Stimulated activated effector memory CD8-positive, alpha-beta T cell treated with anti-CD3 and anti-CD28 coated beads, Interleukin-12 subunit alpha, Interleukin-12 subunit beta, amount 100 ng/mL, for 72 hours (primary cell): ENCODE measurements around the gene OBI1.
A peak's percentile ranks its signal among the peaks of the same experiment; 100 is the strongest.

Experiments
- ATAC-seq: fragments of 150-1000 bp; cut with Tn5 transposase; 2 replicates; pipeline ENCODE4 v1.10.0; 2021
- DNase-seq, 2 donors: peaks; one replicate each; pipeline ENCODE4 v3.0.0; 2021 to 2022; ENCODE audit warnings: low spot score in 2 of 2
- H3K27ac Mint-ChIP-seq: one replicate; pipeline ENCODE4 v1.8.0; 2022; ENCODE audit warnings: mild to moderate bottlenecking, mixed read lengths
- H3K36me3 Mint-ChIP-seq: one replicate; pipeline ENCODE4 v1.8.0; 2022; ENCODE audit warnings: mild to moderate bottlenecking, mixed read lengths
- H3K4me1 Mint-ChIP-seq: one replicate; pipeline ENCODE4 v1.8.0; 2022; ENCODE audit warnings: mixed read lengths
- H3K4me3 Mint-ChIP-seq: one replicate; pipeline ENCODE4 v1.8.0; 2022; ENCODE audit warnings: mild to moderate bottlenecking, mixed read lengths
- H3K9me3 Mint-ChIP-seq: one replicate; pipeline ENCODE4 v1.8.0; 2022; ENCODE audit warnings: mixed read lengths

Gene OBI1

GRCh38 chr13:78618411-78618810 lies 40.5 kb downstream of the OBI1 start:
- H3K36me3 Mint-ChIP-seq = peaks cover 54% of the 10 kb centered on the region

GRCh38 chr13:78611040-78611439 lies 47.9 kb downstream of the OBI1 start:
- DNase-seq (no peak), ATAC-seq (no peak)
- no peaks in the 10 kb centered on the region for H3K9me3 Mint-ChIP-seq
- peaks cover 30% of the 10 kb centered on the region for H3K4me1 Mint-ChIP-seq
- H3K4me3 Mint-ChIP-seq = no peak overlapping the region
- no peak overlapping the region for H3K27ac Mint-ChIP-seq
- H3K36me3 Mint-ChIP-seq = peaks cover 16% of the 10 kb centered on the region

More at GRCh38 chr13:78618411-78618810, 40.5 kb downstream of the OBI1 start:
- Mint-ChIP-seq H3K9me3 (no peaks in the 10 kb centered on the region), H3K4me1 (no peaks in the 10 kb centered on the region), H3K4me3 (no peak overlapping the region), H3K27ac (no peak overlapping the region)
- ATAC-seq (no peak), DNase-seq (no peak)

- DNase-seq = no peak
- H3K4me1 Mint-ChIP-seq = peaks cover 30% of the 10 kb centered on the region
- no peaks in the 10 kb centered on the region for H3K9me3 Mint-ChIP-seq
- peaks cover 9% of the 10 kb centered on the region for H3K36me3 Mint-ChIP-seq
- ATAC-seq = no peak
- no peak overlapping the region for H3K27ac Mint-ChIP-seq
- no peak overlapping the region for H3K4me3 Mint-ChIP-seq
These were observed 48.5 kb downstream of the OBI1 start for GRCh38 chr13:78610381-78610883.

GRCh38 chr13:78609464-78610205 lies 49.3 kb downstream of the OBI1 start:
- DNase-seq (no peak), ATAC-seq (no peak)
- peaks cover 2% of the 10 kb centered on the region for H3K36me3 Mint-ChIP-seq
- H3K27ac Mint-ChIP-seq = no peak overlapping the region
- H3K4me1 Mint-ChIP-seq = peaks cover 30% of the 10 kb centered on the region
- H3K9me3 Mint-ChIP-seq = no peaks in the 10 kb centered on the region
- H3K4me3 Mint-ChIP-seq = peak overlapping the region; percentile 68

- H3K36me3 Mint-ChIP-seq = no peaks in the 10 kb centered on the region
- DNase-seq (no peak), ATAC-seq (no peak)
- no peaks in the 10 kb centered on the region for H3K9me3 Mint-ChIP-seq
- H3K4me1 Mint-ChIP-seq = peaks cover 34% of the 10 kb centered on the region
- peak overlapping the region; percentile 68 for H3K4me3 Mint-ChIP-seq
- no peak overlapping the region for H3K27ac Mint-ChIP-seq
These were observed 50.1 kb downstream of the OBI1 start for GRCh38 chr13:78608688-78609463.

- no peak for ATAC-seq
- H3K9me3 Mint-ChIP-seq = no peaks in the 10 kb centered on the region
- H3K27ac Mint-ChIP-seq = no peak overlapping the region
- no peak for DNase-seq
- H3K4me1 Mint-ChIP-seq = peaks cover 40% of the 10 kb centered on the region
- no peaks in the 10 kb centered on the region for H3K36me3 Mint-ChIP-seq
- H3K4me3 Mint-ChIP-seq = peak overlapping the region; percentile 68
These were observed 50.7 kb downstream of the OBI1 start for GRCh38 chr13:78608252-78608687.

- no peak overlapping the region for H3K27ac Mint-ChIP-seq
- no peaks in the 10 kb centered on the region for H3K36me3 Mint-ChIP-seq
- H3K4me3 Mint-ChIP-seq = peak overlapping the region; percentile 68
- peaks cover 43% of the 10 kb centered on the region for H3K4me1 Mint-ChIP-seq
- H3K9me3 Mint-ChIP-seq = no peaks in the 10 kb centered on the region
- ATAC-seq (no peak), DNase-seq (no peak)
These were observed 51.3 kb downstream of the OBI1 start for GRCh38 chr13:78607409-78608251.

GRCh38 chr13:78606471-78607408 lies 52.2 kb downstream of the OBI1 start:
- no peaks in the 10 kb centered on the region for H3K36me3 Mint-ChIP-seq
- H3K4me3 Mint-ChIP-seq = peak overlapping the region; percentile 14
- H3K4me1 Mint-ChIP-seq = peaks cover 49% of the 10 kb centered on the region
- no peaks in the 10 kb centered on the region for H3K9me3 Mint-ChIP-seq
- H3K27ac Mint-ChIP-seq = no peak overlapping the region
- ATAC-seq = no peak
- DNase-seq = no peak

GRCh38 chr13:78604782-78605611 lies 54.0 kb downstream of the OBI1 start:
- DNase-seq = no peak
- Mint-ChIP-seq H3K9me3 (no peaks in the 10 kb centered on the region), H3K4me1 (peaks cover 61% of the 10 kb centered on the region)

GRCh38 chr13:78603240-78603957 lies 55.6 kb downstream of the OBI1 start, which contains the start of gene POU4F1:
TSS of gene POU4F1 (minus strand) at chr13:78603552. CDS start at chr13:78603326, 226 bp downstream.
- DNase-seq (peak; percentile 34 to 73), ATAC-seq (peak; percentile 87)
- Mint-ChIP-seq H3K4me1 (peaks cover 48% of the 10 kb centered on the region), H3K4me3 (peak within 1 kb of the TSS; percentile 86), H3K27ac (peak within 1 kb of the TSS; percentile 89), H3K36me3 (peaks cover 5% of the 10 kb centered on the region), H3K9me3 (no peaks in the 10 kb centered on the region)

More at GRCh38 chr13:78604782-78605611, 54.0 kb downstream of the OBI1 start:
- ATAC-seq = no peak
- no peak overlapping the region for H3K4me3 Mint-ChIP-seq
- H3K36me3 Mint-ChIP-seq = peaks cover 2% of the 10 kb centered on the region
- H3K27ac Mint-ChIP-seq = no peak overlapping the region

- no peaks in the 10 kb centered on the region for H3K9me3 Mint-ChIP-seq
- peaks cover 5% of the 10 kb centered on the region for H3K36me3 Mint-ChIP-seq
- peak overlapping the region; percentile 86 for H3K4me3 Mint-ChIP-seq
- peaks cover 44% of the 10 kb centered on the region for H3K4me1 Mint-ChIP-seq
- peak overlapping the region; percentile 89 for H3K27ac Mint-ChIP-seq
- DNase-seq = no peak
- ATAC-seq = peak; percentile 41
These were observed 56.3 kb downstream of the OBI1 start for GRCh38 chr13:78602561-78603239.

GRCh38 chr13:78601874-78602560 lies 56.9 kb downstream of the OBI1 start:
- H3K36me3 Mint-ChIP-seq = peaks cover 12% of the 10 kb centered on the region
- peak overlapping the region; percentile 89 for H3K27ac Mint-ChIP-seq
- no peak for ATAC-seq
- H3K4me1 Mint-ChIP-seq = peaks cover 37% of the 10 kb centered on the region
- DNase-seq = no peak
- H3K4me3 Mint-ChIP-seq = peak overlapping the region; percentile 86
- H3K9me3 Mint-ChIP-seq = no peaks in the 10 kb centered on the region
